Progenitor cell of endocrine pancreas (in vitro differentiated cells): ENCODE measurements around the gene PRM3. TPM values are rescaled to one million over a fixed set of nuclear protein-coding genes. Genes with fewer than 3 reads are reported as not detected.

Experiments used
- DNase-seq: peaks from one replicate; pipeline ENCODE4 v3.0.0; 2021; ENCODE audit warnings: low spot score; ENCODE audit not compliant: unreplicated experiment
- H3K27ac Mint-ChIP-seq: 2 replicates; pipeline ENCODE4 v1.8.0; 2021; ENCODE audit warnings: mild to moderate bottlenecking, moderate library complexity, mixed read lengths
- H3K27me3 Mint-ChIP-seq: 2 replicates; pipeline ENCODE4 v1.8.0; 2021; ENCODE audit warnings: mixed read lengths
- H3K36me3 Mint-ChIP-seq: 2 replicates; pipeline ENCODE4 v1.8.0; 2022; ENCODE audit warnings: mixed read lengths; ENCODE audit not compliant: insufficient read depth
- H3K4me1 Mint-ChIP-seq: 2 replicates; pipeline ENCODE4 v1.8.0; 2021; ENCODE audit warnings: low read depth, mixed read lengths
- H3K4me3 Mint-ChIP-seq: 2 replicates; pipeline ENCODE4 v1.8.0; 2021; ENCODE audit warnings: low read depth, mild to moderate bottlenecking, moderate library complexity, mixed read lengths
- H3K9me3 Mint-ChIP-seq: 2 replicates; pipeline ENCODE4 v1.8.0; 2021; ENCODE audit warnings: low read depth, mixed read lengths
- total RNA-seq: library from RNA; stranded (reverse); gene quantifications from 2 replicates; pipeline ENCODE4 v1.2.1, GENCODE V29; 2021
- TF ChIP-seq, protein P1 (sequence below): fragments of 200-600 bp; sonication (generic); IDR thresholded peaks from one replicate; pipeline ENCODE4 v1.5.0; 2021; ENCODE audit warnings: antibody characterized with exemption, mild to moderate bottlenecking; ENCODE audit not compliant: unreplicated experiment

The PRM3 gene
- total RNA-seq, 1 donor from 2014 or later = not detected

DNA sequence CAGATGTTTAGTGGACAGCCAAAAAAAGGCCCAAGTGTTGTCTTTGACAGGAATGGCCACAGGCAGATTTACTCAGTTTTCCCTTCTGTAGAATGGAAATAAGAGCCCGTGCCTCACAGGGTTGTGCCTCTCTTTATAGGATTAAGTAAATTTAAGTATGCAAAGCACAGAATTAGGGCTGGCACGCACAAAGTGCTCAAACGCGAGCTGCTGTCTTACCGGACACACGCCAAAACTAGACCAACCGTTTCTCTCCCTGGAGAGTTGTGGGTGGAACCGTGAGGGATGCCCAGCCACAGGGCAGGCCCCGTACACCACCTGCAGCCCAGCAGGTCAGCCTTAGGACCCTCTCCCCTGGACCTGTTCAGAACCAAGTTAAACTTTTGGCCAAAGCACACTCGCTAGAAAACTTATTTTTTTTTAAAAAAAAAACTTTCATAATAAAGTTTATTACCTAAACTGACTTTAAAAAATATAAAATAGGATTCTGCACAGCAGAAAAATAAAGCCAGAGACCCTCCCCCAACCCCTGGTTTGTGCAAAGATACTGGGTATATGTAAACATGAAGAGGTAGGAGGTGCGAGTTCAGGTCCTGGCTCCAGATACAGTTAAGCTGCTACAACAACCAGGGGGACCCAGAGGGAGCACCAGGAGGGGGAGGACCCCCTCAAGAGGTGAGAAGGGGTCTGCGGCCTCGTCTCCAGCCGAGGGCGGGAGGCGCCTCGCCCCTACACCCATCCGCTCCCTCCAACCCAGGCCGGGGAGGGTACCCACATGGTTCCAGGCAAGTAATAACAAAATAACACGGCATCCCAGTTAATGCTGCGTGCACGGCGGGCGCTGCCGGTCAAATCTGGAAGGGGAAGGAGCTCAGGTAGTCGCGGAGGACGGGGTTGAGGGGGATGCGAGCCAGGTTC, 19.2 kb downstream of the PRM3 start:
- DNase-seq = no peak
- Mint-ChIP-seq H3K27me3 (no peaks in the 10 kb centered on the region), H3K4me3 (peak overlapping the region; percentile 73), H3K9me3 (no peaks in the 10 kb centered on the region), H3K36me3 (peaks cover 2% of the 10 kb centered on the region), H3K4me1 (peaks cover 7% of the 10 kb centered on the region), H3K27ac (no peak overlapping the region)
- TF ChIP-seq, protein P1, sequence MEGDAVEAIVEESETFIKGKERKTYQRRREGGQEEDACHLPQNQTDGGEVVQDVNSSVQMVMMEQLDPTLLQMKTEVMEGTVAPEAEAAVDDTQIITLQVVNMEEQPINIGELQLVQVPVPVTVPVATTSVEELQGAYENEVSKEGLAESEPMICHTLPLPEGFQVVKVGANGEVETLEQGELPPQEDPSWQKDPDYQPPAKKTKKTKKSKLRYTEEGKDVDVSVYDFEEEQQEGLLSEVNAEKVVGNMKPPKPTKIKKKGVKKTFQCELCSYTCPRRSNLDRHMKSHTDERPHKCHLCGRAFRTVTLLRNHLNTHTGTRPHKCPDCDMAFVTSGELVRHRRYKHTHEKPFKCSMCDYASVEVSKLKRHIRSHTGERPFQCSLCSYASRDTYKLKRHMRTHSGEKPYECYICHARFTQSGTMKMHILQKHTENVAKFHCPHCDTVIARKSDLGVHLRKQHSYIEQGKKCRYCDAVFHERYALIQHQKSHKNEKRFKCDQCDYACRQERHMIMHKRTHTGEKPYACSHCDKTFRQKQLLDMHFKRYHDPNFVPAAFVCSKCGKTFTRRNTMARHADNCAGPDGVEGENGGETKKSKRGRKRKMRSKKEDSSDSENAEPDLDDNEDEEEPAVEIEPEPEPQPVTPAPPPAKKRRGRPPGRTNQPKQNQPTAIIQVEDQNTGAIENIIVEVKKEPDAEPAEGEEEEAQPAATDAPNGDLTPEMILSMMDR = no peak

DNA sequence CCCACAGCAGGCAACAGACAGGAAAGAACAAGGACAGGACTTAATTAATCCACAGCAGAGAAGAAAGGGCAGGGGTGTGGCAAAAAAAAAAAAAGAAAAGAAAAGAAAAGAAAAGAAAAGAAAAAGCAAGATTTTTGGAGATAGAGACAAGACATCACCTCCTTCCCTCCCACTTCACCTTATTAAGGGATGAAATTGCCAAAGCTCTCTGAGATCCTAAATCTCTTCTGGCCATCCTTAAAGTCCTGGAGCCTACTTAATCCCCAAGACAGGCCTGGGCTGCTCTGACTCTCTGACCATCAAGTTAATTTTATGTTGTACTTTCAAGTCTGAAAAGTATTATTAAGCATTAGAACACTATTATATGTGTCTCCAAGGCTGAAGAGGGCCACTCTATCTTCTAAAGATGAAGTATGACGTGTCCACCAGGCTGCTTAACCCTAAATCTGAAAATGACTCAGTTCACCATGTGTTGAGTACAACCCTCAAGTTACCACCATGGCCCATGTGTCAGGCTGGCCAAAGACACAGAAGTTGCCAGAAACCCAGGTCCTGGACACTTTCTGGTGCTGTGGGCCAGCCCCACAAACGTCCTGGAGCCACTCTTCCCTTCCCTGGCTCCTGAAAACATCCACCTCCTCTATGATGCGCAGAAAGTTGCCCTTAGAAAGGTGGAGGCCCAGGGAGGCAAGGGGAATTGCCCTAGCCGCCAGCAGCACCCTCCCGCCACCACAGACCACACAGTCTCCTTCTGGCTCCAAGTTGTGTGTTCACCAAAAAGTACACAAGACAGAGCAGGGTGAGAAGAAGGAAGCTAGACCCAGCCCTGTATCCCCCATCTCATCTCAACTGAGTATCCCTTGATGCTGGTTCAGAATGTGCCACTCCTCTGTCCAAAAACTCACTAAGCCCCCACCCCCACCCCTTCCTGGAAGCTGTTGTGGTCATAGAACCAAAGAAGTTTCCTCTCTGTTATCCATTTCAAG, 20.1 kb downstream of the PRM3 start:
- Mint-ChIP-seq H3K4me1 (peaks cover 7% of the 10 kb centered on the region), H3K36me3 (peaks cover 2% of the 10 kb centered on the region), H3K27me3 (no peaks in the 10 kb centered on the region), H3K27ac (peak overlapping the region; percentile 59), H3K4me3 (peak overlapping the region; percentile 56), H3K9me3 (no peaks in the 10 kb centered on the region)
- DNase-seq = no peak
- TF ChIP-seq, protein P1 = no peak

DNA sequence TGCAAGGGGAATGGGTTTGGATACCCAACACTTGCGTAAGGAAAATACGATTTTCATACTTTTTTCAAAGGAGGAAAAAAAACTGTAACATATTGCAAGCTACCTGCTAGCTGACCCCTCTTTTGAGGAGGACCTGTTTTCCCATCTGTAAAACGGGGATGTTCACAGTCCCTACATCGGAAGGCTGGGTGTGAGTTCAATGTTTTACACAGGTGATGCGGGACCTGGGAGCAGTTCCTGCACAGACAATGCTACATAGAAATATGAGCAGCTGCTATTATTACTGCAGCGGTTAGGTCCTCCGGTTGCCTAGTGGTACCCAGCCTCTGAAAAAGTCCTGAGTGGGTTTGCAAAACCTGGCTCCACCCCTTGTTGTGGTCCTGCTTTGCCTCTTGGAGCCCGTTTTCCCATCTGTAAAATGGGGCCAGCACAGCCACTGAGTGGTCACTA, 20.9 kb downstream of the PRM3 start:
- no peak overlapping the region for H3K27ac Mint-ChIP-seq
- H3K4me1 Mint-ChIP-seq = peaks cover 6% of the 10 kb centered on the region
- H3K9me3 Mint-ChIP-seq = no peaks in the 10 kb centered on the region
- DNase-seq = no peak
- no peak overlapping the region for H3K4me3 Mint-ChIP-seq
- H3K36me3 Mint-ChIP-seq = peaks cover 2% of the 10 kb centered on the region
- TF ChIP-seq, protein P1 = no peak
- no peaks in the 10 kb centered on the region for H3K27me3 Mint-ChIP-seq

DNA sequence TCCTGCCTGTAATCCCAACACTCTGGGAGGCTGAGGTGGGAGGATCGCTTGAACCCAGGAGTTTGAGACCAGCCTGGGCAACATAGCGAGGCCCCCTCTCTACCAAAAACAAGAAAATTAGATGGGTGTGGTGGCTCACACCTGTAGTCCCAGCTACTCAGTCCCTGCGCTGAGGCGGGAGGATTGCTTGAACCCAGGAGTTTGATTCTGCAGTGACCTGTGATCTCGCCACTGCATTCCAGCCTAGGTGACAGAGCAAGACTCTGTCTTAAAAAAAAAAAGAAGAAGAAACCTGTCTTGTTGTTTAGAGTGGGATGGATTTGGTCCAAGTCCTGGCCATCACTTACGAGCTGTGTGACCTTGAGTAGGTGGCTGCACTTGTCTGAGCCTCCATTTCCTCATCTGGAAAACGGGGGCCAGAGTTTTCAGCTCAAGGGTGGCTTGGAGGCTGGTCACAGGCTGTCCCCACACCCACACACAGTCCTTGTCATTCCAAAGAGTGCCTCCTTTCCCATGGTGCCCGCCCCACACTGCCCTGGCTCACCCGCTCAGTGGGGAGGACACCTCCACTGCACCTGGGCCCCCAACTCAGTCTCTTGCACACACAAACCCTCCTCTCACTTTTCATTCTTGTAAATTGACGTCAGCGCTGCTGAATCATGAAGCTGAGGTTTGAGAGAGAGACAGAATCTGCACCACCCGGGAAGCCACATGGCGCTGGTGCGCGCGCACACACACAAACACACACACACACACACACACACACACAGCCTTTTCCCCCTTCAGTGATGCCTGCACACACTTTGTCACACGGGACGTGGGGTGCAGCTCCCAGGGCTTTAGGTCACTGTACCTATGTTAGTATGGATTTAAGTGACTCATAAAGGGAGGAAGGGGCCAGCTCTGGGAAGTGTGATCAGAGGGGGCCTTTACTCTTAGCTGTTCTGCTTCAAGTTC, 21.6 kb downstream of the PRM3 start:
- TF ChIP-seq, protein P1 = no peak
- Mint-ChIP-seq H3K27ac (no peak overlapping the region), H3K4me1 (no peaks in the 10 kb centered on the region), H3K36me3 (peaks cover 2% of the 10 kb centered on the region), H3K27me3 (no peaks in the 10 kb centered on the region), H3K9me3 (no peaks in the 10 kb centered on the region), H3K4me3 (no peak overlapping the region)
- no peak for DNase-seq
